NCI-H226 (cell line): ENCODE results near the gene DNAJC13.

Experiments
- DNase-seq: peaks from one replicate; pipeline ENCODE4 v3.0.0-alpha.2; 2015

The DNAJC13 gene

GRCh38 chr3:132499071-132499470 is 81.8 kb downstream of the DNAJC13 start:
- DNase-seq, result no peak

DNA sequence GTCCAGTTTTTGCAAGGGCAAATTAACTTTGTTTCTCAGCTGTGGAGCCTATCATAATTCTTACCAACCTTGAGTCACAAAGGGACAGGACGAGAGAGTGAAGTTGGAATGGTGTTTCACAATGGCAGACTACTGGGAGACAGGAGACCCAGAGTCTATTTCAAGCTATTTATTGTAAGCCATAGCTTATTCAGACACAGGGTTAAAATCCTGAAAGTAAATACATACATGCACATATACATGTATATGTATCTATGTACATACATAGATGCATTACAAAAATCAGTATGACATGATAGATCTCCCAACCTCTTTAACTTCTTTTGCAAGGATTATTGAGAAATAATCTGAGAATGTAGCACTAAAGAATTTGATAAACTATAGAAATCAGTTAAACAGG is 86.3 kb downstream of the DNAJC13 start:
- DNase-seq, result no peak

GRCh38 chr3:132504375-132504933 is 87.2 kb downstream of the DNAJC13 start:
- no peak for DNase-seq

GRCh38 chr3:132507657-132508056 is 90.4 kb downstream of the DNAJC13 start:
- no peak for DNase-seq

DNA sequence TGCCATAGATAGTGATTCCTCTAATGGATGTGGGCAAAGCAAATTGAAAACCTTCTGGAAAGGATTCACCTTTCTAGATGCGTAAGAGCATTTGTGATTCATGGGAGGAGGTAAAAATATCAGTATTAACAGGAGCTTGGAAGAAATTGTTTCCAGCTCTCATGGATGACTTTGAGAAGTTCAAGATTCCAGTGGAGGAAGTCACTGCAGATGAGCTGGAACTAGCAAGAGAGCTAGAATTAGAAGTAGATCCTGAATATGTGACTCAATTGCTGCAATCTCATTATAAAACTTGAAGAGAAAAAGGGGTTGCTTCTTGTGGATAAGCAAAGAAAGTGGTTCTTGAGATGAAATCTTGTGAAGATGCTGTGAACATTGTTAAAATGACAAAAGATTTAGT is 91.8 kb downstream of the DNAJC13 start:
- no peak for DNase-seq

DNA sequence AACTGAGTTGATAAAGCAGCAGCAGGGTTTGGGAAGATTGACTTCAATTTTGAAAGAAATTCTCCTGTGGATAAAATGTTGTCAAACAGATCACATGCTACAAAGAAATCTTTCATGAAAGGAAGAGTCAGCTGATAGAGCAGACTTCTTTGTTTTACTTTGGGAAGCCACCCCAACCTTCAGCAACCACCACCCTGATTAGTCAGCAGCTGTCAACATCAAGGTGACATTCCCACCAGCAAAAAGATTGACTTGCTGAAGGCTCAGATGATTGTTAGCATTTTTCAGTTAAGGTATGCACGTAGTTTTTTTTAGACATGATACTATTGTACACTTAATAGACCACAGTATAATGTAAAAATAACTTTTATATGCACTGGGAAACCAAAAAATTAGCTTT is 92.2 kb downstream of the DNAJC13 start:
- no peak for DNase-seq

GRCh38 chr3:132513057-132513456 is 95.8 kb downstream of the DNAJC13 start:
- no peak for DNase-seq

GRCh38 chr3:132517311-132517710 is 100.0 kb downstream of the DNAJC13 start:
- DNase-seq, result no peak

- DNase-seq, result no peak
Observed at GRCh38 chr3:132519914-132520313, 102.6 kb downstream of the DNAJC13 start.

DNA sequence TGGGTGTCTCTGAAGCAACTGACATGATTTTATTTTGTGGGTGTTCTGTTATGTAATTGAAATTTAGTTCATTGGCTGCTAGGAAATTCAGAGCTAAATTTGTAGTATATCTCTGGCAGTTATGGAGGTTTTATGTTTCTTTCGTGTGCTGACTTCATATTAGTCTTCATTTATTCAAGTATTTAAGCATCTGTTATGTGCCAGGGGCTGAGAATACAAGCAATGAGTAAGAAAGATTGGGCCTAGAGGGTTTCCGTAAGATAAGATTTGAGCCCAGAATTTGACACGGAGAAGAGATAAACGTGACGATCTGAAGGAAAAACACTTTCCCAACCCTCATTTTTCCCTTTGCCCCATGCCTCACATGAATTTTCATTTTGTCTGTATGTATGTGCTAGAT is 104.6 kb downstream of the DNAJC13 start:
- no peak for DNase-seq

- no peak for DNase-seq
Observed at GRCh38 chr3:132522353-132522752, 105.1 kb downstream of the DNAJC13 start.

DNA sequence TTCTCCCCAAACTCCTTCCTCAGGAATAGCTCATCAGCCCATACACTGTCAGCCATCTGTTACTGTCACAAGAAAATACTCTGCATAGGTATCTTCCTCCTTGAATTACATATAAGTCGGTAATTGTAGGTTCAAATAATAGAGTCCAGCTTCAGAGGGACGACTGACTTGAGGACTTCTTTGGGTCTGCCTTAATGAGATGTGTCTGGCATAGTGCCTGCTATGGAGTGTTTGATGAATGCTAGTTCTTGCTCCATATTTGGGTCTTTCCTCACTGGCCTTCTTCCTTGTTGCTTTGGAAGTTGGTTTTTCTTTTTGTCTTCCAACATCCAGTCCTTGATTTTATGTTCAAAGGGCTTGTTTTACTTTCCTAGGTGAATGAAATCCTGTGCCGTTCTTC is 113.3 kb downstream of the DNAJC13 start:
- DNase-seq, result no peak

- no peak for DNase-seq
Observed at GRCh38 chr3:132535575-132536441, 118.5 kb downstream of the DNAJC13 start.

DNA sequence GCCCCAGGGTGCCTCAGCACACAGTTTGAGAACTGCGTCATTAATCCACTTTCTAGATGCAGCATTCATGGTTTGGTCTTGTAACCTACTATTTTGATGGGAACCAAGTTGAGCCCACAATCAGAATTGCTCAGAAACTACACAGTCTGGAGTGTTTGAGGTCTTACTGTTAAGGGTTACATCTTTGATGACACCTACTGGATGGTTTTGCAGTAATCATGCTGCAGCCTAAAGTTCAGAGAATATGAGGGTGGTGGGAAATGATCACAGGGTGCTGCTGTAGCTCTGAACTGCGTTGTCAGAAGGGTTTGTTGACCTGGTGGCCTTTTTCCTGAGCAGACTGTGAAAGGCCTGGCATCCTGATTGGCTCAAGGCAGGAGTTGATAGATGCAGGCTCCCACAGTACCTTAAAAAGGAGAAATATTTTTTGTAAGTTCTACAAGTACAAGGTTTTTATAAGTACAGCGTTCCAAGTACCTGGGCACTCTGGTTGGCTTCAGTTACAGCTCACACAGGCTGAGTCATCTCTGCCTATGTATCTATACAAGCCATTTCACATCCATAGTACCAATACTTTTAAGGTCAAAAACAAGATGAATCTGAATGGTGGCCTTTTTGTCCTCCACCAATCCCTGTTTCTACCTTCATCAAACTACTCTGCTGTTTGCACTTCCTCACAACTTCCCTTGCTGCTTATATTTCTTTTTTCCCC is 119.3 kb downstream of the DNAJC13 start:
- DNase-seq, result no peak

DNA sequence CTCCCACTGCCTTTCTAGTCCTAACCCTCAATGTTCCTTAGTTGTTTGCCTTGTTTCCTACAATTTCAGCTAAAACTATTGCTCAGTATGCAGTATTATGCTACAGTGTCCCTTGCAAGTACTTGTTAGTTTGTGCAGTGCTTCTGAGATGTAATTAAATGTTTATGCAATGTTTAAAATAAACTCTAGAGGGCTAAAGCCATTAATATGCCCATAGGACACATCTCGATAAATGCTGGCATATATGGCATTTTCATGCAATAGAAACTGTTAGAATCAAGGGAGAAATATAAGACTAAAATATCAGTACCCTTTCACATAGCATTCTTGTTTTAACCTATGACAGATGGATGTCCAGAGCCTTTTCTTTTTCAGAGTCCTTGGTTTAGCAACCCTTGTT is 120.0 kb downstream of the DNAJC13 start:
- DNase-seq, result no peak

DNA sequence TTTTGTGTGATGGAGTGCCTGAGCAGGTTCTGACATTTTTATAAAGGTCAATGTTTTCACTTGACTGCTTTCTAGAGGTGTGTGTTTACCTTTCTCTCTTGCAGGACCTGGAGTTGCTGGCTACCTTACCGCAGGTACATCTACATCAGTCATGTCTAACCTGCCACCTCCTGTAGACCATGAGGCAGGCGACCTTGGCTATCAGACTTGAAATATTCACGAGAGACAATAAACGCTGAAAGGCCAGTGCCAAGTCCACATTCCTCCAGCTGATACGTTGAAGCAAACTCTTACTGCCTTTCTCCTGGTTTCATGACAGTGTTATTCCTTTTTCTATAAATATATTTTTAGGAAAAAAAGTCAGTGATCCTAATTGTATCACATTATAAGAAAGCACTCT is 120.8 kb downstream of the DNAJC13 start:
- DNase-seq, result no peak

DNA sequence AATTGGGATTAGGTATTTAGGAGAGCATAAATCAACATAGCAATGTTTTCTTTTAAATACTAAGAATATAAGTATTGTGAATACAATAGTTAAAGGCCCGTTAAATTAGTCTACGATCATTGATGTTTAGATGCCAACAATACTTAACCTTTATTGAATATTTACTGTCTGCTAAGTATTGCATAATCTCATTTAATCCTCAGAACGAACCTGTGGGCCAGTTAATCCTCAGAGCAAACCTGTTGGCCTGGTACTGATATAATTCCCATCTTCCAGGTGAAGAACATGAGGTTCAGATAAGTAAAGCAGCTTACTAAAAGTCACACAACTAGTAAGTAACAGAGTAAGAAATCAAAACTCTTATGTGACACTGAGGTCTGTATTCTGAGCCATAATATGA is 122.4 kb downstream of the DNAJC13 start:
- DNase-seq, result no peak

DNA sequence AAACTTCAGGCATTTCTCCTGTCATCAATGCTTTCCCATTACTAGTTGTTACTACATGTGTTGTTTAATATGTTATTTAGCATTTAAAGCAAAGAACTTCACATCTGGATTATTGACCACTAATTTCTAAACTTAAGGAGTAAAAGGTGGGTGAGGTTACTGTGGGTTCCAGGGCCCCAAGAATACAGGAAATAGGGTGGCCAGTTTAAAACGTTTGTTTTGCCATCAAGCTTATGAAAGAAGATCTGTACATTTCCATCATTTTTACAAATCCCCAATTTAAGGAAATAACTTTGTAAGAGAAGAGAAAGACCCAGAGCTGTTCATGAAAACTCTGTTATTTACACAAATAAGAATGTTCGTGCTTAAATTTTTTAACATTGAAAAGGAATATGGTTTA is 125.3 kb downstream of the DNAJC13 start:
- DNase-seq, result no peak

DNA sequence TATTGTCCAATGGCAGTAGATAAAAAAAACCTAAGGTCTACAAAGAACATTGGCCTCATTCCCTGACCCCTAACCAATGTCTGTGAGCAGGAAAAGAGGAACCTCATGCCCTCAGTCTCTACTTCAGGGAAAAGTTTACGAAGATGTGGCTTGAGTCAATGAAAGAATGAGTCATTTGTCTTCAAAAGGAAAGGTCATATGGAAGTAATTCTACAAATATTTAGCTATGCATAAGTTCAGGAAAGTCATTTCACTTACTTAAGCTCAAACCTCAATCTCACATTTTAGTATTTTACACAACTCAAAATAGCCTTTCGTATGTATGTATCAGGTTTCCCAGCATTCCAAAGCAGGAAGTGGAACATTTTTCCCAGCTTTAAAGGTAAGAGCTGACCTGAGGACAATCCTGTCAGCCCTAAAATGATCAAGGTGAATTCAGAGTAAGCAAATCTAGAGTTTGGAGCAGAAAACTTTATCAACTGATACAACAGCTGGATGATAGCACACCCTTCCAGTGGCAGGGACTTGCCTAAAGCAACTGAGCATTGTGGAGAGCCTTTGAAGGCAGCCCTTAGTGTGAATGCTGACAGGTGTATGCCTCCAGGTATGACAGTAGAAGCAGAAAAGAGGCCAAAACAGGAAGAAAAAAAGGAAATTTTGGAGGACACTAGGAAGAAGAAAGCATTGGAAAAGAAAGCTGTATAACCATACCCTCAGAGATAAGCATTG is 125.9 kb downstream of the DNAJC13 start:
- peak; percentile 45 for DNase-seq

- no peak for DNase-seq
Observed at GRCh38 chr3:132544130-132544529, 126.8 kb downstream of the DNAJC13 start.

DNA sequence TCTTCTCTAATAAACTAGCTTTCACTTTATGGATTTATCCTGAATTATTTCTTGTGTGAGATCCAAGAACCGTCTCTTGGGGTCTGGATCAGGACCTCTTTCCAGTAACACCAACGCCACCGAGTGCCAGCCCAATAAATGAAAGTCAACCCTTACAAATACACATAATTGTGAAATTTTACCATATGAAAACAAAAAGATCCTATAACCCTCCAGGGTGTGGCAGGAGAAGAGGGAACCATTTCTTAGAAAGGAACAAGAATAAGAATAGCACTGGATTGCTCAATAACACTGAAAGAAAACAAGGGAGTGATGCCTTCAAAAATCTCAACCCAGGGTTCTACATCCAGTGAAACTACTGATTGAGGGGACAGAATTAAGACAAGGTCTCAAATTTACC is 128.2 kb downstream of the DNAJC13 start:
- DNase-seq, result no peak

- no peak for DNase-seq
Observed at GRCh38 chr3:132549169-132549568, 131.9 kb downstream of the DNAJC13 start.

DNA sequence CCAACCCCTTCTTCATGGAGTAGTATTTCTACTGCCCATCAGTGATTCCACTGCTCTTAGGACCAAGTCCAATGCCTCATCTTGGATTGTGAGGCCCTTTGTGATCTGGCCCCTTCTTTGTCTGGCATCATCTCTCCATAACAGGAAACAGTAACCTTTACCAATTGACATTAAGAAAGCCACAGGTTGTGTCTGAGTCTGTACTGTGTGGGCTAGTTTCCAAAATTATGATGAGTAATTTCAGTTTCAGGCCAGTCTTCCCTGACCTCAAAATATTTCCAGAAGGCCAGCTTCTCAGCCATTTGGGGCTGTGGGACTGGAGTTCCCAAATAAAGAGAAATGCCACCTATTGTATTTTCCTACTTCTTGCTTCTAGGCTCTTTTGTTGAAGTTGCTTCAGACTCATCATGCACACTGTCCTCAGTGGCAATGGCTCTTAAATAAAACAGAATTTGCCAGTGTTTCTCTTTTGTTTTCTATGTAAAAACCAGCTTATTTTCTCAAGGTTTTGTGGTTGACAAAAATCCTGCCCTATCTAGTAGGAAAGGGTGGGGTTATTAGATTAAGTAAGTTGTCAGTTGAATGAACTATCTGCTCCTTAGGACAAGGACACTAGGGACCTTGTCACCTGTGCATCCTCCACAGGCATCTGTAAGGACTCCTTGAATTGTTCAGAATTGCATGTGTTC is 132.7 kb downstream of the DNAJC13 start:
- DNase-seq, result no peak
